HG03558 (cell line): ENCODE measurements around the gene ACOX1.

ENCODE experiments used
- ATAC-seq: cut with Tn5 transposase; IDR thresholded peaks from one replicate; pipeline ENCODE4 v1.9.1; 2021; ENCODE audit warnings: moderate number of reproducible peaks; ENCODE audit not compliant: unreplicated experiment; ENCODE audit errors: extremely low read depth

Gene ACOX1

GRCh38 chr17:75895370-75896155 lies 83.4 kb downstream of the ACOX1 start:
- ATAC-seq = no peak

- no peak for ATAC-seq
Measured at GRCh38 chr17:75894049-75894733, 84.8 kb downstream of the ACOX1 start.

- no peak for ATAC-seq
Measured at GRCh38 chr17:75893305-75894048, 85.5 kb downstream of the ACOX1 start.

- ATAC-seq = no peak
Measured at GRCh38 chr17:75892556-75893224, 86.3 kb downstream of the ACOX1 start.

GRCh38 chr17:75891605-75892555 lies 87.1 kb downstream of the ACOX1 start:
- ATAC-seq = no peak
